ENCODE data around the gene CLIP1.

Gene CLIP1

DNA sequence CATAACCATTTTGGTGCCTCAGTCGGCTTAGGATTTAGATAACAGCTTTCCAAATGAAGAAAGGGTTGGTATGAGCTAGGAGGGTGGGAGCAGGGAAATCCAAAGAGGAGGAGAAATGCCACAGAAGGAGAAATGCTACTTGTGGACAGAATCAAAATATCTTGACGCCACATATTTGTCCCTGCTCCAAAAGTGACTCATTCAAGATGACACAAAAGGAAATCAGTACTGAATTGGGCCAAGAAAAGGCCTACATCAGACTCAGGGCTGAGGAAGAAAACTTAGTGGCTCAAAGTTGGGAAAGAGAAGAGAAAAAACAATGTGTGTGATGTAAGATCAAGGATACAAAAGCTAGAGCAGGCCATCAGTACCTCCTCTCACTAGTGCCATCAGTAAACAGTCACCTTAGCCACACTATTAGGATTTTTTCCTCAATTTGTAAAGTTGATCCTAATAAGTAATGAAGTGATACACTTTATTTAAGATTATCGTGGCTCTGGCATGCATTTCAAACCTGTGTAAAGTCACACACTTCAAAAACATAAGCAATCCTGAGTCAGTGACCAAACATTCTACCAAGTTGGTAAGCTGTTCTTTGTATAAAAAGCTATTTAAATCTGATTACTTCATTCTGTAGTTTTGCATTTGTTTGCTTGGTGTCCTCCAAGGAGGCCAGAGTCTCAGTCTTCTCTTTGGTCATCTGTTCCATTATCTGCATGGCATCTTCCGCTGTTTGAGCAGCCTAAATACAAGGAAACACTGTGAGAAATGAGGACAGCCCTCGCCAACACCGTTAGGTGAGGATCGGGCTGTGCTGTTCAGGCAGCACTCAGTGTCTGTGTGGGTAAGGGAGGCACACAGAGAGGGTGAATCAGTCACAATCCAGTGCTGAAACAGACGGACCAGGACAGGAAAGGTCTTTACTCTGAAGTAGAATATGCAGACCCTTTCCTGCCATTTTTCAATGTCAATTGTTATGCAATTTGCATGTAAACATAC lies 103.6 kb downstream of the CLIP1 start:
- FAIRE-seq (no peak), DNase-seq (ENCODE audit: low spot score) (peak; percentile 46)

- FAIRE-seq = no peak
Measured at GRCh38 chr12:122312926-122313325, 109.5 kb downstream of the CLIP1 start.

GRCh38 chr12:122311696-122312095 lies 110.8 kb downstream of the CLIP1 start:
- DNase-seq (ENCODE audit: low spot score) (no peak), FAIRE-seq (no peak)

More at GRCh38 chr12:122312926-122313325, 109.5 kb downstream of the CLIP1 start:
- DNase-seq (ENCODE audit: low spot score) = no peak

- FAIRE-seq (no peak), DNase-seq (ENCODE audit: low spot score) (no peak)
Measured at GRCh38 chr12:122310626-122311333, 111.7 kb downstream of the CLIP1 start.

DNA sequence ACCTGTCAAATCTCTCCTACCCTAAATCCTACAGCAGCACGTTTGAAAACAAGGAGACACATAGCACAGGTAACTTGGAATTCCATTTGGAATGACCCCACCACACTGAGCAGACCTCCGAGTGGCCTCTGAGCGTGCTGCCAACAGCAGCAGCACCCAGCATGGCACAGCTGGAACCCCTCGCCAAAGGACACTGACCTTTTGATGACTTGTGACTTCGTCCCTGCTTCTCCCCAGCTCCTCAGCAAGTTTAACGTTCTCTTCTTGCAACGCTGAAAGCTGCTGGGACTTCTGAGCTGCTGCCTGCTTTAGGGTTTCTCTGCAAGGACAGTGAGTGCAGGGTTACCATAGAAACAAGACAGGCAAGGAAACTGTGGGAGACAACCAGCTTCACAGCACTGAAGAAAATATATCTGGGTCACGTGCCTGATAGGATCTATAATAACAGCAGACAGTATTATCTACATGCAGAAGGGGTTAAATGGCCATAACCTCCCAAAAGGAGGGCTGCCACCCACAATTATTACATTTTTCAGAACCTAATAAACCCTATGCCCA lies 112.8 kb downstream of the CLIP1 start:
- DNase-seq (ENCODE audit: low spot score) (no peak), FAIRE-seq (no peak)

DNA sequence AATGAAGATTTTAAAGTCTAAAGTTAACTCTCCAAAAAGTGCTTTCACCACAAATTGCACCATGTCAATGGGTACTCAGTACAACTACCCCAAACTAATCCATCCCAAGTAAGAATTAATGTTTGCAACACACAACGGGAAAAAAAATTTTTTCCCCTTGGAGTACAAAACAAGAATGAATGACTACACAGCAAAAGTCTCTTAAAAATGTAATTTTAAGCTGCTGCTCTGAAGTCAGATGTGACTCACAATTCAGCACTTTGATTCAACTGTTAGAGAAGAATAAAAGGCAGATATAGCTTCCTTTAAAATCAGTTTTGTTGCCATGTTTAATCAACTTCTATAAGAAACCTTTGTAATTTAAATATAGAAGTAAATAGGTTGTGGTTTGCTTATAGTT lies 113.7 kb downstream of the CLIP1 start:
- DNase-seq (ENCODE audit: low spot score) (no peak), FAIRE-seq (no peak)

GRCh38 chr12:122306407-122306806 lies 116.1 kb downstream of the CLIP1 start:
- FAIRE-seq (no peak), DNase-seq (ENCODE audit: low spot score) (no peak)

DNA sequence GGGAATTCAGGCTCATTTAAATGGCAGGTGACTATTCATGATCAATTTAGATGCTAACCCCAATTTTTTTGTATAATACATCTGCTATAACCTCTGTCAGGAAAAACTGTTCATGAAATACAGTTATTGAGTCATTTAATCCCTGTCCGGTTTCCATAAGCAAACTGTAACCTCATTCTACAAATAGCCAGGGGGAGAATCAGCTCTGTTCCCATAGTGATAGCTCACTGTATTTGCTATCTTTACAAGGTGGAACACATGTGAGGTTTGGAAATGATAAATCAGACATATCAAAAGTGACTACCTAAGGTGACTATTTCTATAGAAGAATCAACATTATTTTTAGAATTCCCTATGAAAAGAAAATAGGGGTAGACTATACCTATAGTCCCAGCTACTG lies 117.5 kb downstream of the CLIP1 start:
- no peak for DNase-seq (ENCODE audit: low spot score)
- no peak for FAIRE-seq

DNA sequence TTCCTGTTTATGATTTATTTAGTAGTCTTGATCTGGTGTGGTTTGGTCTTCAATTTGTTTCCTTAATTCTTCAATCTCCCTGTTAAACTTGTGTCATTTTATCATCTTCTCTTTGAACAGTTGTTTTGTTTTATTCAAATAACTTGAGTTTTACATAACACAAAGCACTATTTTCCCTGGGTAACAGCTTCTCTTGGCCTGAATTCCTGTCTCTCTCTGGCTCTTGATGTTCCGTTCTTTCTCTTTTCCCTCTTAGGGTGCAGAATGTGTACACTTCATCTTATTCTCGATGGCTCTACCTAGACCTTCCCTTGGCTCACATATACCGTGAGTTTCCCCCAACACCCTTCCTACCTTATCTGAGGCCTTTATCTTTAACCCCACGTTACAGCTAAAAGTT lies 119.4 kb downstream of the CLIP1 start:
- DNase-seq (ENCODE audit: low spot score) = no peak
- FAIRE-seq = no peak

DNA sequence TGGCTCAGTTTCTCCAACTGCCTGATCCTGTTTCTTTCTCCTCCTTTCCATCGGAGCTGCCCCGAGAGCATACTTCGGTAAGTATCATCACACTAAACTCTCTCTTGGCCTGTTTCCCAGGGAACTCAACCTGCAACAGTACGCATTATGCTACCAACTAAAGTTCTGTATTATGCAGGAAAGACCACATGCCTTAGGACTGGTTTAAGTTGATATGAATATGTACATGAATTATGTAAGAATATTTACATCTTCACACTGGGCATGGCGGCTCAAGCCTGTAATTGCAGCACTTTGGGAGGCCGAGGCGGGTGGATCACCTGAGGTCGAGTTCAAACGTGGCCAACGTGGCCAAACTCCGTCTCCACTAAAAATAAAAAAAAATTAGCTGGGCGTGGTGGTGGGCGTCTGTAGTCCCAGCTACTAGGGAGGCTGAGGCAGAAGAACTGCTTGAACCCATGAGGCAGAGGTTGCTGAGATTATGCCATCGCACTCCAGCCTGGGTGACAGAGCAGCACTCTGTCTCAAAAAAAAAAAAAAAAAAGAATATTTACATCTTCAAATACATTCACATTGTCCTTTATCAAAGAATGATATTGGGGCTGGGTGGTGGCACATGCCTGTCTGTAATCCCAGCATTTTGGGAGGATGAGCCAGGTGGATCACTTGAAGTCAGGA lies 124.3 kb downstream of the CLIP1 start:
- DNase-seq (ENCODE audit: low spot score) = no peak
- no peak for FAIRE-seq

GRCh38 chr12:122297494-122297893 lies 125.0 kb downstream of the CLIP1 start:
- FAIRE-seq (no peak), DNase-seq (ENCODE audit: low spot score) (no peak)

- DNase-seq (ENCODE audit: low spot score) (no peak), FAIRE-seq (no peak)
Measured at GRCh38 chr12:122295877-122296276, 126.6 kb downstream of the CLIP1 start.

- DNase-seq (ENCODE audit: low spot score) (no peak), FAIRE-seq (no peak)
Measured at GRCh38 chr12:122293081-122293480, 129.4 kb downstream of the CLIP1 start.

- DNase-seq (ENCODE audit: low spot score) = no peak
- no peak for FAIRE-seq
Measured at GRCh38 chr12:122291431-122291830, 131.0 kb downstream of the CLIP1 start.

DNA sequence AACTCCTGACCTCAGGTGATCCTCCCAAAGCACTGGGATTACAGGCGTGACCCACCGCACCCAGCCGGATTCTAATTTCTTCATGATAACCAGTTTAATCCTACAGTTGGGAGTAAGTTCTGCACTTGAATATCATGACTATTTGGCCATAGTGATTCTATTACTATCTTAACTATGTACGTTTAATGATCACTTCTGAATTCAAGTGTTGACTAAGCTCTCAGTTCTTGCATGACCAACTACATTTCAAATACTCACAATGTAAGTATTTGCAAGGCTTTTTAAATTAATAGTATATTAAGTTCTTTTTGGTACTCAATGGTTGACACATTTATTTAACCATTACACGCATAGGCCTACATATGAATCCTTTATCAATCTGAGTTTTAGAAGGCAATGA lies 138.8 kb downstream of the CLIP1 start:
- FAIRE-seq (no peak), DNase-seq (ENCODE audit: low spot score) (no peak)

- FAIRE-seq (no peak), DNase-seq (ENCODE audit: low spot score) (peak; percentile 24)
Measured at GRCh38 chr12:122282061-122282460, 140.4 kb downstream of the CLIP1 start.

DNA sequence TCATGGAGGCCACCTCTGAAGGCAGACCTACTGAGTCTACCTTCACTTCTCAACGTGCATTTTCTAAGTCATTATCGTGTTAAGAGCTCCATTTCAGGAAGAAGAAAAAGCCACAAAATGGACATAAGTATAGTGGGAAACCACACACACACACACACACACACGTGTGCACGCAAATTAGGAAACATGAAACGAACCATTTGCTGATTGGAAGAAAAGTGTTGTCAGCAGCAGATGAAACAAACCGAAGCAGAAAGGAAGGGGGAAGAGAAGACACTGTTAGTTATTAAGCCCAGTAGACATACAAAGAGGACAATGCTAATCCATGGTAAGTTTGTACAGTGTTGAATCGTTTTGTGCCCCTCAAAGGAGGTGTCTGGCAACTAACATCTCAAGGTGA lies 146.2 kb downstream of the CLIP1 start:
- no peak for DNase-seq (ENCODE audit: low spot score)
- no peak for FAIRE-seq

DNA sequence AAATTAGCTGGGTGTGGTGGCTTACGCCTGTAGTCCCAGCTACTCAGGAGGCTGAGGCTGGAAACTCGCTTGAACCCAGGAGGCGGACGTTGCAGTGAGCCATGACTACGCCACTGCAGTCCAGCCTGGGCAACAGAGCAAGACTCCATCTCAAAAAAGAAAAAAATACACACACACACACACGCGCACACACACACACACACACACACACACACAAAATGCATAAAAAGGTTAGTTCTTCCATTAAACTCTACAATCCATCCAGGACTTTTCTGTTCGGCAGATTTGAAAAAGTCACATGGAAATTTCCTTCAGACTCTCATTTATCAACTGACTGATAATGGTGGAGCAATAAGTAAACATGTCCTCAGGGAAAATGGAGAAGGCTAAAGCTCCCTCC lies 147.0 kb downstream of the CLIP1 start:
- FAIRE-seq (no peak), DNase-seq (ENCODE audit: low spot score) (no peak)

DNA sequence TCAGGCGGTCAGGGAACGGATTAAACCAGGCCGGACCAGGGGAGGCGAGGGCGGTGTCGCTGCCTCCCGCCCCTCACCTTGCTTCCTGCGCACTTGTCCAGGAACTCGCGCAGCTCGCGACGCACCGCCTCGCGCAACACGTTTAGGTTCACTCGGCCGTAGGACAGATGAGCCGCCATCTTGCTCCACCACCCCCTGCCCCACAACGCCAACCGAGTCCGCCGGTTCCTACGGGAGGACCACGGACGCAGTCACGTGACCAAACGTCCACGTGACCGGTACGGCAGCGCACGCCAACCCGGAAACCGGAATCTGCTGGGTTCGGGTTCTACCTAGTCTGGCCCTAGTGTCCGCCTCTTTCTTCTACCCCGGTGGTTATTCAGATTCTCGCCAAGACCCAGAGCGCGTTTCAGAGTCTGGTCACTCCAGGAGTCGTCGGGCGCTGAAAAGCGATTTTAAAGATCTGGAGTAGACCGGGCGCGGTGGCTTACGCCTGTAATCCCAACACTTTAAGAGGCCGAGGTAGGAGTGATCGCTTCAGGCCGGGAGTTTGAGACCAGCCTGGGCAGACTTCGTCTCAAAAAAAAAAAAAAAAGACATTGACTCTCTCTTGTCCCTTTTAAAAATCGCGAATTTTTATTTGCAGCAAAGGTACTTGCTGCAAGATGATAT lies 156.1 kb downstream of the CLIP1 start, which contains the start of gene VPS33A:
Gene VPS33A (minus strand): TSS at position 265 of the 672 bp plus-strand sequence. CDS start 86 bp downstream, at position 179.
- no peak for FAIRE-seq
- peak; percentile 87 for DNase-seq (ENCODE audit: low spot score)

- DNase-seq (ENCODE audit: low spot score) (peak; percentile 16), FAIRE-seq (no peak)
Measured at GRCh38 chr12:122265886-122266229, 156.6 kb downstream of the CLIP1 start.

- FAIRE-seq (no peak), DNase-seq (ENCODE audit: low spot score) (no peak)
Measured at GRCh38 chr12:122265476-122265875, 157.0 kb downstream of the CLIP1 start.
